ENCODE measurements around the gene SLC35A4.
"Not testable (repeated sequence)": the region's sequence is repeated elsewhere in the genome, so short reads cannot be mapped to it uniquely, and the experiment has no call there.

SLC35A4 gene

DNA sequence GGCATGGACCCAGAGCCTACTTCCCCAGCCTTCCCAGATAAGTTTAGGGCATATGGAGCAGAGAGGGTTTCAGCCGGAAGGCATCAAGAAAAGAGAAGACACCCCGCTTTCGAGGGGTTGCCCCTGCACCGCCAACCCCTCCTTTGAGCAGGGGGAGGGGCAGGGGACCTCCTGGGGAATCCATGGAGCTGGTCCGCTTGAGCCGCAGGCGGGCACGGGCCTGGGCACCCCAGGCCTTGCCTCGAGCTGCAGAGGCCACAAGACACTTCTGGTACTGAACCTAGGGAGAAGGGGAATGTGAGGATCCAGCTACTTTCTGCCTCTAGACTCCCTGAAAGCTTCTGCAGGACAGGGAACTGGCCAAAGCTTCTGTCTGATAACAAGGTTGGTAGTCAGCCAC lies 6.1 kb upstream of the SLC35A4 start:
- no peak for DNase-seq

DNA sequence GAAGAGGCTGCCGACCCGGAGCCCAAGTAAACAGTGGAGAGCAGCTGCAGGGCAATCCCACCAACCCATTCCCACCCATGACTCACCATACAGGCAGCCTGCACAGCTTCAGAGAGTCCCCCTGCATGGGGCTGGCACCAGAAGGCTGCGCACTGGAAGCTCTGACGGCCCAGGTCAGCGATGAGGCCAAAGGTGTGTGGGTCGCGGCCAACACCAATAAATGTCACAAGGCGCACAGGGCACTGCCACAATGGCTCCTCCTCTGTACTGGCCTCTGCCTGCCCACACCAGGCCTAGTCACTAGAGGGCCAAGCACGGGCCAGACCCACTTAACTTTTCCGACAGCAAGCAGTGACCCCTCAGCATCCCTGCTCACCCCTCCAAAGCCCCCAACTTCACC lies 4.4 kb upstream of the SLC35A4 start:
- no peak for DNase-seq

DNA sequence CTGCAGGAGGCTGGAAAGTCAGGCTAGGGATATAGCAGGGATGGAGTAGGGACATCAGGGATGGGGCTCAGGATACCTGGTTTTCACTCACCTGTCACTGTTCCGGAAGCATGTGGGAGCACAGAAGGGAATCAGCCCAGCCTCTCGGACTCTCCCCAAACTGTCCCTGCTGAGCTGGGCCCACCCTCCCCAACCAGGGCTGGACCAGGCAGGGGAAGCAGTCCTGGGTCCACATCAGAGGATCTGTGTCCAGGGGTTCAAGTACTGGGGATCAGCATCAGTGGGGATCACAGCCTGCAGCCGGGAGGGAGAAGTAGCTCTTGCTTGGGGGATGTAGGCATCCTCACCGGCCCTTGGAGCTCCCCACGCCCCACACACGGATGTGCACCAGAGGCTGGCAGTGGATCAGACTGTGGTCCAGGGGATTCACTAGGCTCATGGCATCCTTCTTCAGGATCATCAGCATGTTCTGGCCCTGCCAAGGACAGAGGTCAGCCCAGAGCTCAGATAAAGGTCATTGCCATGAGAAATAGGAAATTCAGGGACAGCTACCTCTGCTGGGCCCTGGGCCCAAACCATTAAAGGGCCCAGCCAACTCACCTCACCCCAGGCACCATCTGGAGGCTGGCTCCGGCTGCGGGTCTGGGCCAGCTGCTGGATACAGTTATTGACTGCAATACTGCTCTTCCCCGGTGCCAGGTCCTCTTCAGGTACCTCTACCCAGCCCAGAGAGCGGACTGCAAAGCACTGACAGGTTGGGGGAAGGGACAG lies 2.7 kb upstream of the SLC35A4 start:
- DNase-seq, result no peak

DNA sequence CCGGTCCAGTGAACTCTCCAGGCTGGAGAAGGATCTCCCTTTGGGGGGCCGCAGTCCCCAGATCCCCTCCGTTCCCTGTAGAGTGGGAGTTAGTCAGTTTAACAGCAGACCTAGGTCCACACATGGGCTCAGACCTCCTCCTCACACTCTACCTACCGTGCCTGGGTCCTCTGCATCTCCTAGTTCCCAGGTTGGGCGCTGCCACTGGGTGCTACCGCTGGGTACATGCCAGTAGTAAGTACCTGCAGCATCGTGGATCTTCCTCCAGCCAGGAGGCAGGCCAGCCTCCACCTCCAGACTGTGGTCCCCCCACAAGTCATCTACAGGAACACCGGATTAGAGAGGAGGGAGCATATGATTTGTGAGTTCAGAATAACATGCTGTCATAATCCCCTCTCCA lies 1.0 kb upstream of the SLC35A4 start:
- no peak for DNase-seq

DNA sequence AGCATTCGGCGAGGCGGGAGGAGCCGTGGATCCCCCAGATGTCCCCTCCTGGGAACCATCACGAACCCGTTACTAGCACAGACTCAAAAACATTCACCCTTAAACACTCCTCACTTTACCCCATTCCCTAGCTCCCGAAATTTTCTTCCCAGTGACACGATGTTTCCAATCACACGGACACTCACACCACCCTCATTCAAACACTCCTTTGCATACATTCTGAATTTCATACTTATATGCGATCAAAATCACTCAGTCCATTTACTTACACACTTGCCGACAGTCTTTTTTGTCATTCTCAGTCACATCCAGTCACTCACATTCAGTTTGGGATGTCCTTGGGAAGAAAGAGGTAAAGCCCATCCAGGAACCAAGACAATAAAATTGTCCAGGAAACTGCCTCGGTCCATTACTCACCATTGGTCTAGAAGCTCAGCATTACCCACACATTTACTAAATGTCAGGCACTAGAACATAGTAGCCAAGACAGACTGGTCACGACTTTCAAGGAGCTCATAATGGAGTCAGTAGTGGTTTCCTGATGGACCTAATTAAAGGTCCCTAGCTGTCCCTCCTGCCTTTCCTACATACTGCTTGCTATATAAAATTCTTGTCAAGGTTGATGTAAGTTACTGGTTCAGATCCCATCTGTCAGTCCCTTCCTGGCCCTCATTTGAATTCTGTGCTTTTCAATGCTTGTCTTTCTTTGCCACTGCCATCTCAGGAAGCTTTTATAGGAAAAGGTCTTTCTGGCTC lies 574 bp downstream of the SLC35A4 start:
- peak; percentile 28 for DNase-seq

DNA sequence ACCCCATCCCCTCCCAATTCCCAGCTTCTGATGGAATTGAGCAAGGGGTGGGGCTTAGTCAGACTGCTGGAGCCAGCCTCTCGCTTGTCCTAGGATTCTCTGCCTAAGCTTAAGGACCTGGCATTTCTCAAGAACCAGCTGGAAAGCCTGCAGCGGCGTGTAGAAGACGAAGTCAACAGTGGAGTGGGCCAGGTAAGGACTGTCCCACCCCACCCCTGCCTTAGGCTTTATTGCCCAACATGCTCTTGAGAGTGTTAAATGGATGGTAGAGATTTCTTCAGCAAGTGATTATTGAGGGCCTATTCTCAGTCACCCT lies 1.1 kb downstream of the SLC35A4 start:
- no peak for DNase-seq

DNA sequence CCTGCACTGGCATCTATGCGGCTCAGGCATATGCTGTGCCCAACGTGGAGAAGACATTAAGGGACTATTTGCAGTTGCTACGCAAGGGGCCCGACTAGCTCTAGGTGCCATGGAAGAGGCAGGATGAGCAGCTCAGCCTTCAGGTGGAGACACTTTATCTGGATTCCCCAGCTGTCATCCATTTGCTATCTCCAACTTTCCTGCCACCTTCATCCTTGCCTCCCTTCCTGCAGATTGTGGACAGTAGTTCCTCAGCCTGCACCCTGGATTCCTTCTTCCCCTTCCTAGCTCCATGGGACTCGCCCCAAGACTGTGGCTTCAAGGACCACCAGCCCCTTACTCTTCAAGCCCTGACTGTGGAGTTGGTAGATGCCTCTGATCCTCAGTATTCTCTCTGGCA lies 2.0 kb downstream of the SLC35A4 start:
- no peak for DNase-seq

DNA sequence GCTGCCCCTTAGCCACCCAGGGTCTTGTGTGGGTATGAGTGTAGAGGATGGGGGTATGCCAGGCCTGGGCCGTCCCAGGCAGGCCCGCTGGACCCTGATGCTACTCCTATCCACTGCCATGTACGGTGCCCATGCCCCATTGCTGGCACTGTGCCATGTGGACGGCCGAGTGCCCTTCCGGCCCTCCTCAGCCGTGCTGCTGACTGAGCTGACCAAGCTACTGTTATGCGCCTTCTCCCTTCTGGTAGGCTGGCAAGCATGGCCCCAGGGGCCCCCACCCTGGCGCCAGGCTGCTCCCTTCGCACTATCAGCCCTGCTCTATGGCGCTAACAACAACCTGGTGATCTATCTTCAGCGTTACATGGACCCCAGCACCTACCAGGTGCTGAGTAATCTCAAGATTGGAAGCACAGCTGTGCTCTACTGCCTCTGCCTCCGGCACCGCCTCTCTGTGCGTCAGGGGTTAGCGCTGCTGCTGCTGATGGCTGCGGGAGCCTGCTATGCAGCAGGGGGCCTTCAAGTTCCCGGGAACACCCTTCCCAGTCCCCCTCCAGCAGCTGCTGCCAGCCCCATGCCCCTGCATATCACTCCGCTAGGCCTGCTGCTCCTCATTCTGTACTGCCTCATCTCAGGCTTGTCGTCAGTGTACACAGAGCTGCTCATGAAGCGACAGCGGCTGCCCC lies 2.6 kb downstream of the SLC35A4 start:
- no peak for DNase-seq

DNA sequence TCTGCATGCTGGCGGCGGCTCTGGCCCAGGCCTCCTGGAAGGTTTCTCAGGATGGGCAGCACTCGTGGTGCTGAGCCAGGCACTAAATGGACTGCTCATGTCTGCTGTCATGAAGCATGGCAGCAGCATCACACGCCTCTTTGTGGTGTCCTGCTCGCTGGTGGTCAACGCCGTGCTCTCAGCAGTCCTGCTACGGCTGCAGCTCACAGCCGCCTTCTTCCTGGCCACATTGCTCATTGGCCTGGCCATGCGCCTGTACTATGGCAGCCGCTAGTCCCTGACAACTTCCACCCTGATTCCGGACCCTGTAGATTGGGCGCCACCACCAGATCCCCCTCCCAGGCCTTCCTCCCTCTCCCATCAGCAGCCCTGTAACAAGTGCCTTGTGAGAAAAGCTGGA lies 3.2 kb downstream of the SLC35A4 start:
- no peak for DNase-seq

DNA sequence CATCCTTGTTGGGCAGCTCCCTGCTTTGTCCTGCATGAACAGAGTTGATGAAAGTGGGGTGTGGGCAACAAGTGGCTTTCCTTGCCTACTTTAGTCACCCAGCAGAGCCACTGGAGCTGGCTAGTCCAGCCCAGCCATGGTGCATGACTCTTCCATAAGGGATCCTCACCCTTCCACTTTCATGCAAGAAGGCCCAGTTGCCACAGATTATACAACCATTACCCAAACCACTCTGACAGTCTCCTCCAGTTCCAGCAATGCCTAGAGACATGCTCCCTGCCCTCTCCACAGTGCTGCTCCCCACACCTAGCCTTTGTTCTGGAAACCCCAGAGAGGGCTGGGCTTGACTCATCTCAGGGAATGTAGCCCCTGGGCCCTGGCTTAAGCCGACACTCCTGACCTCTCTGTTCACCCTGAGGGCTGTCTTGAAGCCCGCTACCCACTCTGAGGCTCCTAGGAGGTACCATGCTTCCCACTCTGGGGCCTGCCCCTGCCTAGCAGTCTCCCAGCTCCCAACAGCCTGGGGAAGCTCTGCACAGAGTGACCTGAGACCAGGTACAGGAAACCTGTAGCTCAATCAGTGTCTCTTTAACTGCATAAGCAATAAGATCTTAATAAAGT lies 3.9 kb downstream of the SLC35A4 start:
- no peak for DNase-seq

DNA sequence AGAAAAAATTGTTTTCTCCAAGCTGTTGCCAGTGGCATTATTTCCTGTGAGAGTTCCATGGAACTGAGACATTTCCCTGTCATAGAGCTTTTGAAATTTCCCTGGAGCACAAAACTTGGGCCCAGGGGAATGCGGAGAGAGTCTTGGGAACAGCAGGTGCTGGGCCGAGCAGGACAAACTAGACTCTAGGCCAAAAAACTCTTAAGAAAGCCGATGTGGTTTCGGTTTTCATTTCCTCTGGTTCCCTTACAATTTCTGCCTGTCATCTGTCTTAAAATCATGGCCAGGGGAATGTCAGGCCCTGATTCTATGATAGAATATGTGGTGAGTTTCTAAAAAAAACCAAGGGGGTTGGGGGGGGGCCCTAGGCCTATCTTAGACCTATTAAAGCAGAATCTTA lies 4.6 kb downstream of the SLC35A4 start:
- no peak for DNase-seq

DNA sequence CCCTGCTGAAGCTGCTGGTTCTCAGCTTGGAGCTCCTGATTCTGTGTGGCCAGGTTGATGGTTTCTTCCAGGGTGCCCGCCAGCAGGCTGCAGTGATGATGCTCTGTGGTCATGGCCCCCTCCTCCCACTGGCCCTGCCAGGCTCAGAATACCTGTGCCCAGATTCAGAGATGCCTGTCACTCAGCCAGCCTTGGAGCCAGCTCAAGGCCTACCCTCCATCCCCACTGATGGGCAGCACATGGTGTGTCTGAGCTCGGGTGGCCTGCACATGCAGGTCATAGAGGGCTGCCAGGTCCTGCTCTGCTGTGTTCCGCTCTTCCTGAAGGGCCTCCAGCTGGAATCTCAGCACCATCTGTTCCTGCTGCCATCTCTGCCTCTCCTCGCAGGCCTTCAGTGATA lies 5.4 kb downstream of the SLC35A4 start:
- no peak for DNase-seq

DNA sequence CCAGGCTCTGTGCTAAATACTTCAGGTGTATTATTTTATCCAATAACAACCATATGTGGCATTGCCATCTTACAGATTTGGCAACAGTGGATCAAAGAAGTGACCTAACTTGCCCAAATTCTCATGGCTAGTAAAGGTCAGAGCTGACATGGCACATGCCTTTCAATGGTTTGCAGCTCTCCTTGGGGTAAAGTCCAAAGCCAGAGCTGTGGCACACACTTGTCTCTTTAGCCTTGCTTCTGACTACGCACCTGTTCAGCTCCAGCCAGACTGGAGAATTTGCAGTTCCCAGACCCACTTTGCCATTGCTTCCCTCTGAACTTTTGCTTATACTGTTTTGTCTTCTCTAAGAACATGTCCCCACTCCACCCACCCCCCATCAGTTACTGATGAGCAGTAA lies 5.9 kb downstream of the SLC35A4 start:
- DNase-seq, result no peak

DNA sequence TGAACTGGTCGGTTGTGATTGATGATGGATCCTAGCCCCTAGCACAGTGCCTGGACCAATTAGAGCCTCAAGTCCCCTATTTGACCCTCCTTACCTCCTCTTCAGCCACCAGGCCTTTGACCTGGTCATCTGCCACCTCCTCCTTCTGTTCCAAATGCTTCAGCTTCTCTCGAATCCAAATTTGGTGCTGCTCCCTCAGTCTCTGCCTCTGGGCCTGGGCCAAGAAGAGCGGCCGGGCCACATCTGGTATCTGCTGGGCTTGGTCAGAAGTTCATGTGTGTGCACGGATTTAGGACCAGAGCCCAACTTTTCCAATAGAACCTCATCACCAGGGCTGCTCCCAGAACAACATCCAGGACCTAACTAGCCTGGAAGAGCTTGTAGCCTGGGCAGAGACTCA lies 6.5 kb downstream of the SLC35A4 start:
- DNase-seq, result no peak

DNA sequence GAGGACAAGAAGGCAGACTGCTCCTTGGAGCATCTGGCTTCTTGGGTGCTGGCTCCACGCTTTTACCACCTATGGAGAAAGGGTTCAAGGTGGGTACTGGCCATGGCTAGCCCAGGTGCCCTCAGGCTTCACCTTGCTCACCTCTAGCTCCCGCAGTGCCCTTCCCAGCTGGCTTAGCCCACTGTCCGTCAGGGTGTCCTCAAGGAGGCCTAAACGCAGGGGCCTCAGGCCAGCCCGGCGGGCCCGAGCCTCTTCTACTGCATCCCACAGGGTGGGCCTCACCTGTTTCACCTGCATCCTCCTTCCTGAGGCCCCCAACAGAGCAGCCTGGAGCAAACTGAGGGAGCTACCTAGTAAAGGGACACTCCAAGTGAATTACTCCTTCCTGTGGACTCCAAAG lies 9.1 kb downstream of the SLC35A4 start:
- DNase-seq, result no peak

DNA sequence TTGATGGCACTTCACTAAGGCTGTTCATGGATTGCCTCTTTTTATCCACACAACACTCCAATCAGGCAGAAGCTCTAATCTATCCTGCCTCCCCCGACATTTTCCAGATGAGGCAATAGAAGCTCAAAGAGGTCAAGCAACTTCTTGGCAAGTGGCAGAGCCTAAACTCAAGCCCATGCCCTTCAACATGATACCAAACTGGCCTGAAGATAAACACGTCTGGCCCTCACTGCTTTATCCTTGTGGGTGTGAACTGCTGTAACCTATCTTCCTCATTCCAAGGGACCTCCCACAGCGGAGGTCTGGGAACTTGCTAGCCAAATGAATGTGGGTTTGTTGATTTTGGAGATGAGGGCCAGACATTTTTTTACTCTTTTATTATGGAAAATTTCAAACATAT lies 9.5 kb downstream of the SLC35A4 start:
- DNase-seq, result no peak

DNA sequence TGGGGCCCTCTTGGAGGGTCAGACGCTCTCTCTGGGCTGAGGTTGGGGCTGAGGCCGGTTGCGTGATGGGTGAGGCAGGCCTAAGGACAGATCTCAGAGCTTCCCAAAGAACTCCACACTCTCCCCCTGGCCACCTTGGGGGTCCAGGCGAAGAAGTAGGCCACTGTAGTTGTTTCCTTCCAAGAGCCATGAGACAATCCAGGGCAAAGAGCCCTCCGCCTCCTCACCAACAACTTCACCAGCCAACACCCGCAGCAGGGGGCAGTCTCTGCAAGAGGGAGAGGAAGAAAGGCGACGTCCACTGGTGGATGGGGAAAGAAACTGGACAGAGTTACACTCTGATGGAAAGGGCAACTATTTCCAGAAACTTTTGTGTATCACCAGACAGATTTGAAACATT lies 10.7 kb downstream of the SLC35A4 start:
- peak; percentile 50 for DNase-seq

DNA sequence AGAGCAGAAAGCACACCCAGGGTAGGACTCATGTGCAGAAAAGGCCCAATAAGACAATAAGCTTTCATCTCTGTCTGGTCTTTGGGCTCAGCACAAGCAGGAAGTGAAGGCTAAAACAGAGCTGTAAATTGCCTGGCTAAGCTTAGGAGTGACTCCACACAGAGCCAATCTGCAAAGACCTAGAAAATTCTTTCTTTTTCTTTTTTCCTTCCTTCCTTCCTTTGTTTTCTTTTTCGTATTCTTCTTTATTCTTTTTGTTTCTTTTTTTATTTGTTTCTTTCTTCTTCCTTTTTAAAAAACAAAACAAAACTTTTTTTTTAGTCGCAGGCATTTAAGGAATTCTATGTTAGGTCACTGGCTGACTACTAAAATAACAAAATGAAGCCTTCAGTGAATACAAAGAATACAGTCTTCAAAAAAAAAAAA lies 12.2 kb downstream of the SLC35A4 start:
- no peak for DNase-seq

DNA sequence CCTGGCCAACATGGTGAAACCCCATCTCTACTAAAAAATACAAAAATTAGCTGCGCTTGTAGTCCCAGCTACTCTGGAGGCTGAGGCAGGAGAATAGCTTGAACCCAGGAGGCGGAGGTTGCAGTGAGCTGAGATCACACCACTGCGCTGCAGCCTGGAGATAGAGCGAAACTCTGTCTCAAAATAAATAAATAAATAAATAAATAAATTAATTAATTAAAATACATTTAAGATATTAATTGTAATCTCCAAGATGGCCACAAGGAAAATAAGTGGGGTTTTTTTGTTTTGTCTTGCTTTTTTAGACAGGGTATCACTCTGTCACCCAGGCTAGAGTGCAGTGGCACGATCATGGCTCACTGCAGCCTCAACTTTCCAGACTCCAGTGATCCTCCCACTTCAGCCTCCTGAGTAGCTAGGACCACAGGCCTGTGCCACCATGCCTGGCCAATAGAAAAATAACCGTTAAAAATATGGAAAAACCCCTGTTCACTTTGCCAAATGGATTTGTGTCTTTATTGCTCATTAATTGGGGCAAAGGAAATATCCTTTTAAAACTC lies 14.6 kb downstream of the SLC35A4 start:
- DNase-seq, result not testable (repeated sequence)

DNA sequence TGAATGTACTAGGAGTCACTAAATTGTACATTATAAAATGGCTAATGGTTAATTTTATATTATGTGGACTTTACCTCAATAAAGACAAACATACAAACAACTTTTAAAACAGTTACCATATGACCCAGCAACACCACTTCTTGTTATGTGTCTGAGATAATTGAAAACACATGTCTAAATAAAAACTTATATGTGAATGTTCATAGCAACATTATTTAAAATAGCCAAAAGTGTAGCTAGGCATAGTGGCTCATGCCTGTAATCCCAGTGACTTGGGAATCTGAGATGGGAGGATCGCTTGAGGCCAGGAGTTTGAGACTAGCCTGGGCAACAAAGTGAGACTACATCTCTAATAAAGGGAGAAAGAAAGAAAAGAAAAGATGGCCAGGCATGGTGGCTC lies 22.9 kb downstream of the SLC35A4 start:
- DNase-seq, result no peak

DNA sequence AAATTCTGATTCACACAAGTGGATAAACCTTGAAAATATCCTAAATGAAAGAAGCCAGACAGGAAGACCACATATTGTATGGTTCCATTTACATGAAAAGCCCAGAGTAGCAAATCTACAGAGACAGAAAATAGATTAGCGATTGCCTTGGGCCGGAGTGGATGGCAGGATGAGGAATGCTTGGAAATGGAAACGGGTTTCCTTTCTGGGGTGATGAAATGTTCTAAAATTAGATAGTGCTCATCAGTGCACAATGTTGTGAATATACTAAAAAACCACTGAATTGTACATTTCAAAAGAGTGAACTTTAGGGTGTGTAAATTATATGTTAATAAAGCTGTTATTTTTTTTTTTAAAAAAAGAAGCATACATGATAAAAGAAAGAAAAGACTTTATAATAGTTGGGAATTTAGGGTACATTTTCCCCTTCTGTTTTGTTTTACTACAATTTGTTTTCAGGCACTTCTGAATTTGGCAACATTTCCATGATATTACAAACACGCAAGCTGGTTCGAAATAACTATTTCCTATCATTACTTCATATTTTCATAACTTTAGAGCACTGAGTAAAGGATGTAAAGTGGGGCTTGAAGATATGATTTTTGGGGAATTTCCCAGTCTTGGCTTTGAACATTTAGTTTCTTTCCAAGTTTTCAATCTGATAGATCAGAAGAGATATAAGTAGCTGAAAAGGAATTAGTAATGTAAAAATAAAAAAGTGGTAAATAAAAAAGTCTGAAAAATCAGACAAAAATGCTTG lies 23.9 kb downstream of the SLC35A4 start:
- peak; percentile 66 for DNase-seq

DNA sequence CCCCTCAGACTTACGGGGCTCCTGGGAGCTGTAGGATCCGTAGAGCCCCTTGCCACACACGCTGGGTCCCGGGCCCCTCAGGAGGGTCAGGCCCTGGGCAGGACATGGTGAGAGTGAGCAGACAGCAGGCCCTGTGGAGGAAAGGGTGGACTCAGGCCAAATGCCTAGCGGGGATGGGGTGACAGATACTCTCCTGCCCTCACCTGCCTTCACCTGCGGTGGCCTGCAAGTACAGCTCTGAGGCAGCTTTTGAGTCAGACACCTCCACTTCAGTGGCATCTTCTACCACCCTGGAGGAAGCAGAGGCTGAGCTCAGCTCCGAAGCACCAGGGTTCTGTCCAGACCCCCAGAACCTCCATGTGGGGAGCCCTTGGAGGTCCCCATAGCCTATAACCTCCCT lies 26.2 kb downstream of the SLC35A4 start:
- DNase-seq, result no peak

All from HCEC 1CT (cell line).